HEK293 (cell line): ENCODE results near the gene DEFB112.

Experiments used
- CTCF ChIA-PET: fragments of 350-600 bp; formaldehyde crosslinking; extraction: SDS; loops from one replicate; lab custom pipeline; 2021; ENCODE audit warnings: antibody characterized with exemption; lab: Yijun Ruan, JAX
- POLR2A ChIA-PET: fragments of 300-600 bp; formaldehyde crosslinking; extraction: SDS; loops from one replicate; lab custom pipeline; 2020; ENCODE audit warnings: antibody characterized with exemption, inconsistent platforms; lab: Yijun Ruan, JAX
- H3K27ac ChIP-seq: fragments of 200-500 bp; sonication (Bioruptor generic); 2 replicates; pipeline ENCODE4 v1.5.1; 2014; ENCODE audit warnings: low read depth, low read length, control low read depth, inconsistent platforms; ENCODE audit errors: extremely low read depth
- H3K36me3 ChIP-seq, 2 experiments: fragments of 200-500 bp in 1 of 2; sonication (Bioruptor generic) in 1 of 2; 1 replicate in 1 of 2; 2 replicates in 1 of 2; pipeline ENCODE4 v1.5.1; 2014 to 2017; ENCODE audit warnings: inconsistent platforms in 2 of 2, low read length in 2 of 2; ENCODE audit not compliant: control insufficient read depth in 2 of 2, insufficient read depth in 1 of 2
- H3K4me1 ChIP-seq: fragments of 200-500 bp; sonication (Bioruptor generic); 2 replicates; pipeline ENCODE4 v1.5.1; 2014; ENCODE audit warnings: mild to moderate bottlenecking, low read length, inconsistent platforms; ENCODE audit not compliant: control insufficient read depth, insufficient read depth
- H3K4me3 ChIP-seq: 2 replicates; pipeline ENCODE4 v1.5.1; 2011; ENCODE audit warnings: low read depth, mild to moderate bottlenecking, control low read depth, low read length, moderate library complexity
- H3K9me3 ChIP-seq: fragments of 200-500 bp; sonication (Bioruptor generic); 2 replicates; pipeline ENCODE4 v1.5.1; 2014; ENCODE audit warnings: low read depth, low read length, inconsistent platforms; ENCODE audit not compliant: control insufficient read depth, insufficient read depth
- AEBP2 ChIP-seq: fragments of 450-650 bp; formaldehyde crosslinking; IDR thresholded peaks from 2 replicates; pipeline ENCODE4 v1.5.1; 2016; ENCODE audit warnings: missing biosample characterization, missing genetic modification characterization, borderline replicate concordance
- ATF2 ChIP-seq: fragments of 450-650 bp; formaldehyde crosslinking; IDR thresholded peaks from 2 replicates; pipeline ENCODE4 v1.5.1; 2016; ENCODE audit warnings: missing biosample characterization, missing genetic modification characterization, low read depth
- GLI4 ChIP-seq: fragments of 450-650 bp; formaldehyde crosslinking; IDR thresholded peaks from 2 replicates; pipeline ENCODE4 v1.5.1; 2016; ENCODE audit warnings: missing biosample characterization, missing genetic modification characterization
- KLF16 ChIP-seq: fragments of 450-650 bp; formaldehyde crosslinking; IDR thresholded peaks from 2 replicates; pipeline ENCODE4 v1.5.1; 2017; ENCODE audit warnings: missing biosample characterization, missing genetic modification characterization
- MEIS1 ChIP-seq: sonication (generic); formaldehyde crosslinking; IDR thresholded peaks from 2 replicates; pipeline ENCODE4 v1.8.1; 2022; ENCODE audit warnings: missing genetic modification reagents, mild to moderate bottlenecking, borderline replicate concordance
- PBX3 ChIP-seq: sonication (generic); formaldehyde crosslinking; IDR thresholded peaks from 2 replicates; pipeline ENCODE4 v1.8.1; 2022; ENCODE audit warnings: mild to moderate bottlenecking, moderate library complexity, missing genetic modification reagents
- REPIN1 ChIP-seq: fragments of 450-650 bp; formaldehyde crosslinking; IDR thresholded peaks from 2 replicates; pipeline ENCODE4 v1.5.1; 2017; ENCODE audit warnings: missing biosample characterization, missing genetic modification characterization, low read depth
- SALL2 ChIP-seq: fragments of 450-650 bp; formaldehyde crosslinking; IDR thresholded peaks from 2 replicates; pipeline ENCODE4 v1.5.0; 2017; ENCODE audit warnings: missing biosample characterization, mild to moderate bottlenecking, missing genetic modification characterization, borderline replicate concordance
- SCRT1 ChIP-seq: fragments of 450-650 bp; formaldehyde crosslinking; IDR thresholded peaks from 2 replicates; pipeline ENCODE4 v1.5.1; 2016; ENCODE audit warnings: missing biosample characterization, missing genetic modification characterization, borderline replicate concordance
- SP3 ChIP-seq: fragments of 450-650 bp; formaldehyde crosslinking; IDR thresholded peaks from 2 replicates; pipeline ENCODE4 v1.5.1; 2016; ENCODE audit warnings: missing biosample characterization, missing genetic modification characterization
- TRIM28 ChIP-seq: IDR thresholded peaks from 2 replicates; pipeline ENCODE4 v1.6.1; 2011; ENCODE audit warnings: low read length, control low read depth, borderline replicate concordance
- YY1 ChIP-seq: fragments of 450-650 bp; formaldehyde crosslinking; IDR thresholded peaks from 2 replicates; pipeline ENCODE4 v1.5.1; 2018; ENCODE audit warnings: missing biosample characterization, missing genetic modification characterization
- ZBTB21 ChIP-seq: fragments of 450-650 bp; formaldehyde crosslinking; IDR thresholded peaks from 2 replicates; pipeline ENCODE4 v1.5.1; 2017; ENCODE audit warnings: missing biosample characterization, missing genetic modification characterization
- ZFP69B ChIP-seq: fragments of 450-650 bp; formaldehyde crosslinking; IDR thresholded peaks from 2 replicates; pipeline ENCODE4 v1.5.1; 2016; ENCODE audit warnings: missing biosample characterization, missing genetic modification characterization
- ZNF112 ChIP-seq: fragments of 450-650 bp; formaldehyde crosslinking; IDR thresholded peaks from 2 replicates; pipeline ENCODE4 v1.5.0; 2017; ENCODE audit warnings: missing biosample characterization, missing genetic modification characterization
- ZNF148 ChIP-seq: fragments of 450-650 bp; formaldehyde crosslinking; IDR thresholded peaks from 2 replicates; pipeline ENCODE4 v1.5.0; 2017; ENCODE audit warnings: missing biosample characterization, missing genetic modification characterization, borderline replicate concordance
- ZNF18 ChIP-seq: fragments of 450-650 bp; formaldehyde crosslinking; IDR thresholded peaks from 2 replicates; pipeline ENCODE4 v1.5.1; 2016; ENCODE audit warnings: missing biosample characterization, missing genetic modification characterization
- ZNF214 ChIP-seq: fragments of 450-650 bp; formaldehyde crosslinking; IDR thresholded peaks from 2 replicates; pipeline ENCODE4 v1.5.1; 2017; ENCODE audit warnings: missing biosample characterization, mild to moderate bottlenecking, missing genetic modification characterization, borderline replicate concordance
- ZNF501 ChIP-seq: fragments of 450-650 bp; formaldehyde crosslinking; IDR thresholded peaks from 2 replicates; pipeline ENCODE4 v1.5.1; 2016; ENCODE audit warnings: missing biosample characterization, missing genetic modification characterization
- ZNF580 ChIP-seq: fragments of 450-650 bp; formaldehyde crosslinking; IDR thresholded peaks from 2 replicates; pipeline ENCODE4 v1.5.1; 2016; ENCODE audit warnings: missing biosample characterization, missing genetic modification characterization
- ZNF621 ChIP-seq: fragments of 450-650 bp; formaldehyde crosslinking; IDR thresholded peaks from 2 replicates; pipeline ENCODE4 v1.5.1; 2017; ENCODE audit warnings: missing biosample characterization, missing genetic modification characterization
- ZNF768 ChIP-seq: fragments of 450-650 bp; formaldehyde crosslinking; IDR thresholded peaks from 2 replicates; pipeline ENCODE4 v1.5.1; 2018; ENCODE audit warnings: missing biosample characterization, mild to moderate bottlenecking, missing genetic modification characterization
- ZSCAN30 ChIP-seq: fragments of 450-650 bp; IDR thresholded peaks from 2 replicates; pipeline ENCODE4 v1.5.1; 2018; ENCODE audit warnings: missing biosample characterization, mild to moderate bottlenecking, missing genetic modification characterization, moderate library complexity

Gene DEFB112

GRCh38 chr6:50025258-50025657 is 24.5 kb downstream of the DEFB112 start (continued):
- TF ChIP-seq ZNF580 (tag by site-specific recombination): no peak

GRCh38 chr6:50021894-50022293 is 27.8 kb downstream of the DEFB112 start, which contains the start of gene DEFB110:
Gene DEFB110 (minus strand): TSS chr6:50021994. CDS start chr6:50021935, 59 bp downstream.
- Histone ChIP-seq H3K36me3 (no peaks in the 10 kb centered on the region), H3K9me3 (no peaks in the 10 kb centered on the region), H3K27ac (no peak within 1 kb of the TSS), H3K4me1 (no peaks in the 10 kb centered on the region), H3K4me3 (no peak within 1 kb of the TSS)
- CTCF ChIA-PET: no interaction called here
- TF ChIP-seq PBX3 (CRISPR knock-in tag): no peak
- no peak for TF ChIP-seq ZBTB21
- no peak for TF ChIP-seq REPIN1 (tag by site-specific recombination)
- no peak for TF ChIP-seq ZNF148 (tag by site-specific recombination)
- TF ChIP-seq KLF16: no peak
- POLR2A ChIA-PET: no interaction called here

- no peak for TF ChIP-seq ZNF501 (tag by site-specific recombination)
- no peak for TF ChIP-seq GLI4 (tag by site-specific recombination)
- TF ChIP-seq AEBP2: no peak
- TF ChIP-seq SP3 (tag by site-specific recombination): no peak
- TF ChIP-seq ZNF214 (tag by site-specific recombination): no peak
- no peak for TF ChIP-seq ZNF112
- Histone ChIP-seq H3K4me1 (no peaks in the 10 kb centered on the region), H3K4me3 (no peak overlapping the region), H3K36me3 (no peaks in the 10 kb centered on the region), H3K9me3 (no peaks in the 10 kb centered on the region), H3K27ac (no peak overlapping the region)
- ChIA-PET POLR2A (no interaction called here), CTCF (no interaction called here)
These were observed 41.9 kb downstream of the DEFB112 start for GRCh38 chr6:50007819-50008218.

- ChIA-PET CTCF (no interaction called here), POLR2A (no interaction called here)
- Histone ChIP-seq H3K4me3 (no peak overlapping the region), H3K36me3 (no peaks in the 10 kb centered on the region), H3K27ac (no peak overlapping the region), H3K9me3 (no peaks in the 10 kb centered on the region), H3K4me1 (no peaks in the 10 kb centered on the region)
- TF ChIP-seq ZNF621 (tag by site-specific recombination) (no peak), SCRT1 (tag by site-specific recombination) (no peak), SALL2 (tag by site-specific recombination) (no peak), MEIS1 (CRISPR knock-in tag) (no peak), TRIM28 (no peak), ZSCAN30 (tag by site-specific recombination) (no peak), SP3 (tag by site-specific recombination) (no peak), ZNF18 (tag by site-specific recombination) (no peak), YY1 (tag by site-specific recombination) (no peak), ATF2 (tag by site-specific recombination) (no peak), ZNF768 (tag by site-specific recombination) (no peak), ZFP69B (tag by site-specific recombination) (no peak), ZBTB21 (no peak)
These were observed 46.6 kb downstream of the DEFB112 start for GRCh38 chr6:50003139-50003538.
